ENCODE measurements around the gene SGPP1.
"Not testable (repeated sequence)": the region's sequence is repeated elsewhere in the genome, so short reads cannot be mapped to it uniquely, and the experiment has no call there.

Gene SGPP1

GRCh38 chr14:63727231-63727735 lies 582 bp downstream of the SGPP1 start:
- in situ Hi-C loops (cut with HindIII; ENCODE audit: low sequenced_read_pairs): no loop called here

DNA sequence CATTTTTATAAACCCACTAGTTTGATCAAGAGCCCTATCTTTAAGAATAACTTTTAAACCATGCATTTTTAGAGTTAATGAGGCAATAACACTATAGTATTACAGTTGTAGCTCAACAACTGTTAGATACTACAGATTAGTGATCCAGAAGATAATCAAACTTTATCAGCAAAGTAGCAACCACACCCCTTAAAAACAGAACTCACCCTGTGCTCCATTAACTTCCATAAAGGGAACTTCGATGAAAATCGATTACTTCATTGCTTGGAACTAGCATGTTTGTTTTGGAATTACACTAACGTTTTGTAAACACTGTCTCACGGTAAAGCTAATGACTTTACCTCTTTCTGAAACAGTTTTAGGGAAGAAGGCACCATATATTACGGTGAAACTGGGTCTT lies 1.4 kb downstream of the SGPP1 start:
- in situ Hi-C loops (cut with HindIII; ENCODE audit: low sequenced_read_pairs): no loop called here

DNA sequence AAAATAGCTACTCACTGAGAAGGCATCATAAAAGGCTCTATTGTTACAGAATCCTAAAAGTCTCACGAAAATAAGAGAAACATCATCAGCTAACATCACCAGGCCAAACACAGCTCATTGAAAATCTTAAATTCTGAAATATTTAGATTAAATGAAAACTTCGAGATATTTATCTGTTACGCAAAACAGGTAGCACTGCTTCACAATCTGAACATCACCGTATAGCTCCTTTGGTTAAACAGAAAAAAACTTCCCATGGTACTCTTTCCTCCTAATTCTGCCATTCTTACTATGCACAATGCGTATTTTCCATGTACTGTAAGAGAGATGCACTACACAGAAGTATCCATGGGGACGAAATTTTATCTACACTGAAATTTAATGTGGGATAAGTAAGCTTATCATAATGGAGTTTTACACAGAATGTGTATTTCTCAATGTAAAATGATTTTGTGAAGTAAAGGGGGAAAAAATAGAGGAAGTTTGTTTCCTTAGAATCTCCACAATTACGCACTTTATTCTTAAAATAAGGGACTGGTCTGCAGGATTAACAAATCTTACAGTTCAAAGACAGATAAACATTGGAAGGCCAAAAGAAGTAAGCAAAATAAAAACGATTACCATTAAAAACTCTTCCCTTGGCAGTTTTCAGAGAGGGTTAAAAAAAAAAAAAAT lies 1.9 kb downstream of the SGPP1 start:
- in situ Hi-C loops (cut with HindIII; ENCODE audit: low sequenced_read_pairs): no loop called here

GRCh38 chr14:63717702-63718101 lies 10.2 kb downstream of the SGPP1 start:
- in situ Hi-C loops (cut with HindIII; ENCODE audit: low sequenced_read_pairs): no loop called here

GRCh38 chr14:63715360-63715759 lies 12.5 kb downstream of the SGPP1 start:
- in situ Hi-C loops (cut with HindIII; ENCODE audit: low sequenced_read_pairs): no loop called here

DNA sequence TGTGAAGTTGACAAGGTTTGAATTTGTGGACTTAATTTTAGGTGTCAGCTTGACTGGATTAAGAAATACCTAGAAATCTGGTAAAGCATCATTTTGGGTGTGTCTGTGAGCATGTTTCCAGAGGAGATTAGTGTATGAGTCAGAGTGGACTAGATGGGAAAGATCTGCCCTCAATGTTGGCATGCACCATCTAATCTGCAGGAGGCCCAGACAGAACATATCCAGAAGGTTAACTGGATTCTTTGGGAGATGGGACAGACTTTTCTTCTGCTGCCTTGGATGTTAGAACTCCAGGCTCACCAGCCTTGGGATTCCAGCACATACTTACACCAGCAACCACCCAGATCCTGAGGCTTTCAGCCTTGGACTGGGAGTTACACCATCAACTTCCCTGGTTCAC lies 14.1 kb downstream of the SGPP1 start:
- in situ Hi-C loops (cut with HindIII; ENCODE audit: low sequenced_read_pairs): no loop called here

- in situ Hi-C loops (cut with HindIII; ENCODE audit: low sequenced_read_pairs): no loop called here
These were observed 14.8 kb downstream of the SGPP1 start for GRCh38 chr14:63713058-63713457.

GRCh38 chr14:63712123-63712522 lies 15.7 kb downstream of the SGPP1 start:
- in situ Hi-C loops (cut with HindIII; ENCODE audit: low sequenced_read_pairs): no loop called here

DNA sequence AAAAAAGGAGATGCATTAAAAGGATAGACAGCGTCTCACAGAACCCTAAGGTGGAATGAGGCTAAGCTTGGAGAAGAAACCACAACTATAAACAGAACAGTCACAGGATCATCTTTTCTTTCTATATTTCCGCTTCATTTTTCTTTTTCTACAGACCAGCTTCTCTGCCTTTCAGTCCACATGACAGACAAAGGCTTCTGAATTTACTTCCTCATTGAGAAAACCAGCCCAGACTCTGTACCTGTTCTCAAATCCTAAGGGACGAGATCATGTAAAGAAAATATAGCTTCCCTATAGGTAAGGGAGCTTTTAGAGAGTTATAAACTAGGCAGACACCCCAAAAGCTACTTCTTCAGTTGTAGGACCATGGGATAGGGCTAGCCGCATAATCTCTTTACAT lies 17.4 kb downstream of the SGPP1 start:
- in situ Hi-C loops (cut with HindIII; ENCODE audit: low sequenced_read_pairs): no loop called here

GRCh38 chr14:63709589-63709988 lies 18.3 kb downstream of the SGPP1 start:
- in situ Hi-C loops (cut with HindIII; ENCODE audit: low sequenced_read_pairs): no loop called here

GRCh38 chr14:63707216-63707615 lies 20.6 kb downstream of the SGPP1 start:
- in situ Hi-C loops (cut with HindIII; ENCODE audit: low sequenced_read_pairs): no loop called here

- in situ Hi-C loops (cut with HindIII; ENCODE audit: low sequenced_read_pairs): no loop called here
These were observed 22.2 kb downstream of the SGPP1 start for GRCh38 chr14:63705561-63706070.

DNA sequence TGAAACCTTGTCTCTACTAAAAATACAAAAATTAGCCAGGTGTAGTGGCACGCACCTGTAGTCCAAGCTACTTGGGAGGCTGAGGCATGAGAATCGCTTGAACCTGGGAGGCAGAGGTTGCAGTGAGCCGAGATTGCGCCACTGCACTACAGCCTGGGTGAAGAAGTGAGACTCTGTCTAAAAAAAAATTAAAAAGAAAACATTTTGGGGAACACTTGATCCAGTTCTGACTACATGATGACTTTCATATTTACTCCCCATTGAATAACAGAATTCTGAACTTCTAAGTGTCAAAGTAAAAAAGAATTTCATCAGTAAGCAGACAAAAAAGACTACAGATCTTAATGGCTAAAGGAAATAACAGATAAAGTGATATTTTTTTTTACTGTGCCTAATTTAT lies 25.3 kb downstream of the SGPP1 start:
- in situ Hi-C loops (cut with HindIII; ENCODE audit: low sequenced_read_pairs): not testable (repeated sequence)

- in situ Hi-C loops (cut with HindIII; ENCODE audit: low sequenced_read_pairs): no loop called here
These were observed 26.1 kb downstream of the SGPP1 start for GRCh38 chr14:63701606-63702299.

- in situ Hi-C loops (cut with HindIII; ENCODE audit: low sequenced_read_pairs): no loop called here
These were observed 35.4 kb downstream of the SGPP1 start for GRCh38 chr14:63692310-63693020.

DNA sequence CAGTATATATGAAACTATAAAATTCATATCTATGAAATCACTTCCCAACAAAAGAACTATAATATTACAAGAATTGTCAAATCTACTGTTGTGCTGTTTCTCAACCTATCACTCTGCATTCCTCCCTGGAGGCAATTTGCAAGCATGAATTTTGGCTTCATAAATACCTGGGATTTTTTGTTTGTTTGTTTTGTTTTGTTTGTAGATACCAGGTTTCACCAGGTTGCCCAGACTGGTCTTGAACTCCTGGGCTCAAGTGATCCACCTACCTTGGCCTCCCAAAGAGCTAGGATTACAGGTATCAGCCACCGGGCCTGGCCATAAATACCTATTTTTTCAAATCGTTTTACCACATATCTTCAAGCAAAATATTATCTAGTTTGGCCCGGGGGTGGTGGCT lies 38.7 kb downstream of the SGPP1 start:
- in situ Hi-C loops (cut with HindIII; ENCODE audit: low sequenced_read_pairs): no loop called here

- in situ Hi-C loops (cut with HindIII; ENCODE audit: low sequenced_read_pairs): no loop called here
These were observed 40.9 kb downstream of the SGPP1 start for GRCh38 chr14:63686926-63687325.

- in situ Hi-C loops (cut with HindIII; ENCODE audit: low sequenced_read_pairs): no loop called here
These were observed 42.5 kb downstream of the SGPP1 start for GRCh38 chr14:63685401-63685800.

DNA sequence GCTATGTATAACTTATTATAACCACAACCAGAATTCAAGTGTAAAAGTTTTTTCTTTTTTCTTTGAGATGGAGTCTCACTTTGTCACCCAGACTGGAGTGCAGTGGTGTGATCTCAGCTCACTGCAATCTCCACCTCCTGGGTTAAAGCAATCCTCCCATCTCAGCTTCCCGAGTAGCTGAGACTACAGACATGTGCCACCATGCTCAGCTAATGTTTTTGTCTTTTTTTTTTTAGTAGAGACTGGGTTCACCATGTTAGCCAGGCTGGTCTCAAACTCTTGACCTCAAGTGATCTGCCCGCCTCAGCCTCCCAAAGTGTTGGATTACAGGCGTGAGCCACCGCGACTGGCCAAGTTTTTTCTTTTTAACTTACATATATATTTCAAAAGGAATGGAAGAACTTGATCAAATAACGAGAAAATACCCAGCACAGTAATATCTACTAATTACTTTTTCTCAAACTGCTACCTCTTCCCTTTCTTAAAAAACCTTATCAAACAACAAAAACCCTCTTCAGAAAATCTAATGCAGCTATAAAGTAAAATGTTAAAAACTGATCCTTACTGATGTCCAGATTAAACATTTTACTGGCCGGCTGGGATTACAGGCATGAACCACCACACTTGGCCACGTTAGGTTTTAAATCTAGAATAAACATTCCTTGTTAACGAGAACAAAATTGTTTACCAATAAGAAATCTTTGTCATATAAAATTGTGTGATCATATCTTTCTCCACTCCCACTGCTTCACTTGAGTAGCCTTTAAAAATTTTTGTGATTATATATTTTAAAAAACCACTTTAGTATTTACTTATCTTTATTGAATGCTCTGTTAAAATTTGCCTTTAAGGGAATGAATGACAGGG lies 44.9 kb downstream of the SGPP1 start:
- in situ Hi-C loops (cut with HindIII; ENCODE audit: low sequenced_read_pairs): no loop called here

GRCh38 chr14:63678536-63678935 lies 49.3 kb downstream of the SGPP1 start:
- in situ Hi-C loops (cut with HindIII; ENCODE audit: low sequenced_read_pairs): no loop called here

- in situ Hi-C loops (cut with HindIII; ENCODE audit: low sequenced_read_pairs): no loop called here
These were observed 49.9 kb downstream of the SGPP1 start for GRCh38 chr14:63677891-63678379.
